VCaP (cell line): ENCODE data around the gene HAND2.

Source experiments
- H3K27ac ChIP-seq: fragments of 450-650 bp; 2 replicates; pipeline ENCODE4 v1.5.1; 2017
- CTCF ChIP-seq: fragments of 450-650 bp; conservative IDR thresholded peaks from 2 replicates; pipeline ENCODE4 v1.5.1; 2017; ENCODE audit warnings: mild to moderate bottlenecking, moderate library complexity

The HAND2 gene

GRCh38 chr4:173545440-173545839 is 15.4 kb upstream of the HAND2 start:
- no peak for TF ChIP-seq CTCF
- no peak overlapping the region for H3K27ac ChIP-seq

GRCh38 chr4:173543266-173543665 is 13.2 kb upstream of the HAND2 start:
- TF ChIP-seq CTCF = no peak
- H3K27ac ChIP-seq = no peak overlapping the region

GRCh38 chr4:173539986-173540385 is 10.0 kb upstream of the HAND2 start:
- TF ChIP-seq CTCF = no peak
- H3K27ac ChIP-seq = no peak overlapping the region

GRCh38 chr4:173538909-173539445 is 8.9 kb upstream of the HAND2 start:
- no peak overlapping the region for H3K27ac ChIP-seq
- TF ChIP-seq CTCF = no peak

GRCh38 chr4:173538148-173538908 is 8.3 kb upstream of the HAND2 start:
- TF ChIP-seq CTCF = no peak
- H3K27ac ChIP-seq = no peak overlapping the region

- H3K27ac ChIP-seq = no peak overlapping the region
- TF ChIP-seq CTCF = no peak
Measured at GRCh38 chr4:173537613-173538147, 7.7 kb upstream of the HAND2 start.

- TF ChIP-seq CTCF = peak; percentile 25; the same call in 1 of the 2 replicates
- H3K27ac ChIP-seq = no peak overlapping the region
Measured at GRCh38 chr4:173536808-173537429, 6.9 kb upstream of the HAND2 start.
